Tibial artery (tissue), 4 donors: ENCODE results near the gene CDKN1A.
"Not testable (repeated sequence)": the region's sequence is repeated elsewhere in the genome, so short reads cannot be mapped to it uniquely, and the experiment has no call there.

Experiments
- DNase-seq, 2 donors: peaks; one replicate each; pipeline ENCODE4 v3.0.0-alpha.2; 2019
- H3K27ac ChIP-seq, 2 donors: fragments of 200-600 bp; sonication (generic) in 1 of 2; 1 replicate in 1 of 2; 2 replicates in 1 of 2; pipeline ENCODE4 v1.5.1; 2018 to 2019; ENCODE audit warnings: mild to moderate bottlenecking in 1 of 2
- H3K27me3 ChIP-seq, 2 donors: fragments of 200-600 bp; sonication (generic) in 1 of 2; one replicate each; pipeline versions ENCODE4 v1.5.1 to v1.6.0; 2016 to 2019
- H3K36me3 ChIP-seq, 3 donors: fragments of 200-600 bp; sonication (generic) in 2 of 3; one replicate each; pipeline ENCODE4 v1.5.1; 2016 to 2019; ENCODE audit warnings: mild to moderate bottlenecking in 2 of 3
- H3K4me1 ChIP-seq, 4 donors: fragments of 200-600 bp; sonication (generic) in 2 of 4; 1 replicate in 3 of 4; 2 replicates in 1 of 4; pipeline ENCODE4 v1.5.1; 2016 to 2019
- H3K4me3 ChIP-seq, 2 donors: fragments of 200-600 bp; sonication (generic) in 1 of 2; 1 replicate in 1 of 2; 2 replicates in 1 of 2; pipeline ENCODE4 v1.5.1; 2018 to 2019; ENCODE audit warnings: mild to moderate bottlenecking in 2 of 2
- H3K9me3 ChIP-seq, 3 donors: fragments of 200-600 bp; sonication (generic) in 1 of 3; one replicate each; pipeline ENCODE4 v1.5.1; 2016 to 2019
- CTCF ChIP-seq, 2 experiments: fragments of 200-600 bp in 1 of 2; fragments of 450-650 bp in 1 of 2; IDR thresholded peaks; one replicate each; pipeline ENCODE4 v1.5.1; 2017 to 2019; ENCODE audit warnings: antibody characterized with exemption in 2 of 2, mild to moderate bottlenecking in 1 of 2, moderate library complexity in 1 of 2
- intact Hi-C: fragments of 100-400 bp; cut with DNase I; formaldehyde crosslinking; loops from one replicate; pipeline ENCODE4 v1.15.0; 2023; ENCODE audit warnings: low total_unique reads

Gene CDKN1A

GRCh38 chr6:36650848-36651478 lies 27.6 kb upstream of the CDKN1A start:
- no peak overlapping the region for H3K4me3 ChIP-seq
- no peak for TF ChIP-seq CTCF (IDR thresholded peaks at IDR 0.05)
- intact Hi-C loops: no loop called here
- H3K4me1 ChIP-seq: peaks cover 0 to 5% (median 0%) of the 10 kb centered on the region in 4 donors
- no peak overlapping the region for H3K27ac ChIP-seq
- H3K27me3 ChIP-seq: peaks cover 0 to 14% of the 10 kb centered on the region in 2 donors
- no peaks in the 10 kb centered on the region for H3K9me3 ChIP-seq
- H3K36me3 ChIP-seq: no peaks in the 10 kb centered on the region
- DNase-seq: no peak

DNA sequence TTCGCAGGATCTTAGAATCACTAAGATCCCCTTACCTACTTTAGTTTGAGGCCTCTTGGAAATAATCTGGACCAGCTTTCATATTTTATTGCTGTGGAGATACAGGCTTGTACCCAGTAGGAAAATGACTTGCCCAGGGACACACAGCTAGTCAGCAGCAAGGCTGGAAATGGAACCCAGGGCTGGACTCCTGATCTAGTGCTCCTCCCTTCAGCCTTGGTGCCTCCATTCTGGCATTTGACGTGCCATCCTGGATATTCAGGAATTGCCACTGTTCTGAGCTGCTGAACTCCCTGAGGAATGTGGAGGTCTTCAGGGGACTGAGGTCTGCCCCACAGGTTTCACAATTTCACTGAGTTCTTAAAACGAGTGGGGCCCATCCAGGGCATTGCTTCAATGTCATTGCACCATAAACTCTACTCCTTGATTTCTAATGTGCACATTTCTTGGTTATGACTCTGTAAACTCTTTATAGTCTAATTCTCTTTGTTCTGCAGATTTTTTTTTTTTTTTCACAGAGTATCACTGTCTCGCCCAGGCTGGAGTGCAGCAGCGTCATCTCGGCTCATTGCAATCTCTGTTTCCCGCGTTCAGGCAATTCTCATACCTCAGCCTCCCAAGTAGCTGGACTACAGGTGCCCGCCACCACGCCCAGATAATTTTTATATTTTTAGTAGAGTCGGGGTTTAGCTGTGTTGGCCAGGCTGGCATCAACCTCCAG lies 26.7 kb upstream of the CDKN1A start:
- intact Hi-C loops: no loop called here
- DNase-seq: no peak
- H3K27me3 ChIP-seq: peaks cover 0 to 18% of the 10 kb centered on the region in 2 donors
- no peak overlapping the region for H3K27ac ChIP-seq
- H3K4me3 ChIP-seq: no peak overlapping the region
- peaks cover 0 to 5% (median 0%) of the 10 kb centered on the region in 4 donors for H3K4me1 ChIP-seq
- TF ChIP-seq CTCF (IDR thresholded peaks at IDR 0.05): no peak
- no peaks in the 10 kb centered on the region for H3K36me3 ChIP-seq
- no peaks in the 10 kb centered on the region for H3K9me3 ChIP-seq

- DNase-seq, H3K27ac ChIP-seq, H3K9me3 ChIP-seq, H3K36me3 ChIP-seq, H3K4me1 ChIP-seq, H3K4me3 ChIP-seq, intact Hi-C loops: not testable (repeated sequence)
- H3K27me3 ChIP-seq: peaks cover 0 to 18% of the 10 kb centered on the region in 2 donors
Observed at GRCh38 chr6:36654469-36654868, 24.0 kb upstream of the CDKN1A start.

GRCh38 chr6:36655085-36655724 lies 23.3 kb upstream of the CDKN1A start:
- no peak for DNase-seq
- intact Hi-C loops: no loop called here
- Histone ChIP-seq H3K27ac (no peak overlapping the region), H3K36me3 (no peaks in the 10 kb centered on the region), H3K4me3 (no peak overlapping the region), H3K9me3 (no peaks in the 10 kb centered on the region), H3K27me3 (peaks cover 0 to 18% of the 10 kb centered on the region in 2 donors), H3K4me1 (peaks cover 0 to under 1% (median 0%) of the 10 kb centered on the region in 4 donors)
- TF ChIP-seq CTCF (IDR thresholded peaks at IDR 0.05): no peak

DNA sequence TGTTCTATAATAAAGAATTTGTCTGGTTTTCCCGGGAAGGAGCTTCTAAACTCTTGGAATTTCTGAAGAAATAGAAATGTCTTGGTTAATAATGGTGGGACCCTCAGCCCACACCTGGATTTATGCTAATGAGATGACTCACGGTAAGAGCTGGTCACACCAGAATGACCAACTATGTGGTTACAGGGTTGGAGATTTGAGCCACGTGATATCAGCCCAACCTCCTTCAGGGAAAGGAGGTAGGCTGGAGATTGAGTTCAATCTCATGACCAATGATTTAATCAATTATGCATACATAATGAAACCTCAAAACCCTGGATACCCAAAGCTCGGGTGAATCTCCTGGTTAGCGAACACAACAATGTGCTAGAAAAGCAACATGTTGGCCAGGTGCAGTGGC lies 22.1 kb upstream of the CDKN1A start:
- Histone ChIP-seq H3K27me3 (peaks cover 0 to 26% of the 10 kb centered on the region in 2 donors), H3K36me3 (no peaks in the 10 kb centered on the region), H3K4me3 (no peak overlapping the region), H3K4me1 (peaks cover 0 to 10% (median 4%) of the 10 kb centered on the region in 4 donors), H3K27ac (no peak overlapping the region), H3K9me3 (no peaks in the 10 kb centered on the region)
- no peak for TF ChIP-seq CTCF (IDR thresholded peaks at IDR 0.05)
- intact Hi-C loops: no loop called here
- DNase-seq: no peak

- H3K27me3 ChIP-seq: peaks cover 0 to 30% of the 10 kb centered on the region in 2 donors
- DNase-seq: no peak
- intact Hi-C loops: no loop called here
Observed at GRCh38 chr6:36657271-36657670, 21.2 kb upstream of the CDKN1A start.

More at GRCh38 chr6:36657271-36657670, 21.2 kb upstream of the CDKN1A start:
- Histone ChIP-seq H3K9me3 (no peaks in the 10 kb centered on the region), H3K4me3 (no peak overlapping the region), H3K4me1 (peaks cover 0 to 10% (median 4%) of the 10 kb centered on the region in 4 donors), H3K36me3 (no peaks in the 10 kb centered on the region), H3K27ac (no peak overlapping the region)
- no peak for TF ChIP-seq CTCF (IDR thresholded peaks at IDR 0.05)
